ENCODE data around the gene FMN2.

Gene FMN2

DNA sequence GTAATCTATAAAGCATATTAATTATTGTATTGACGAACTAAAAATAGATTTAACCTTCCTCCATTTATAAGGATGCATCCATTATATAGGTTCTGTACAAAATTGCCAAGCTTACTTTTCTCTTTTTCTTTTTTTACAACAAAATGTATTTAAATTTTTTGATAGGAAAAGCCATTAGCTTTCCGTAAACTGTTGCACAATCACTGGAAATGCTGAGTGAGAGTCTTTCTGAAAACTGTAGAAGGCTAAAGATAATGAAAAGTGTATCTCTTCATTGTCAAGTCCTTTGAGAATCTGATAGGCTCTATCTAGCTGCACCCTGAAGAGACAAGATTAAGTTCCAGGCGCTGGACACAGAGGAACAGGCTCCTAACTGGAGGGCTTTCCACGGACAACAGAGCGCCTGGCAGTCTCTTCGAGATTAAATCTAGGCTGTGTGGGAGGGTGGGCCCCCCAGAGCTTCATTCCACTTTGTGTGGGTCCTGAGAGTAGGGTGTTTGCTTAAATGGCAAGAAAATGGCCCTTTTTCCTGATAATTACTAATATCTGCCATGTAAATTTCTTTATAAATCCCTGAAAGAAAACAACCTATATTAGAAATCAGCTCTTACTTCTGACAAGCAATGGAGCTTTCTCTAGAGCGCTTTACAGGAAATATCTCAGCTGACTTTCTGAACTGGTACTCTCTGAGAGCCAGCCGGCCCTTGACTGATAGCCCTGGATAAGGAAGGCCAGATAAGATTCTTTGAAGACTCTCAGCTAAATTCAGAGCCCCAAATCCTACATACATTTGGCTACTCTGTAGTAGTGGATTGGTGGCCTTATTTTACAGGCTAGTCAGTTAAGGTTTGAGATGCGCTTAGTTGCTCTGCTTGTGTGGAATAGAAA lies 108.3 kb downstream of the FMN2 start:
- DNase-seq (no peak), ATAC-seq (replicated peaks) (no peak)
- Mint-ChIP-seq H3K27me3 (no peaks in the 10 kb centered on the region), H3K9me3 (peaks cover 0 to 4% of the 10 kb centered on the region in 2 donors), H3K36me3 (ENCODE audit: insufficient read depth) (no peaks in the 10 kb centered on the region), H3K27ac (no peak overlapping the region), H3K4me3 (no peak overlapping the region), H3K4me1 (ENCODE audit: low read depth in 2 of 2) (no peaks in the 10 kb centered on the region)

DNA sequence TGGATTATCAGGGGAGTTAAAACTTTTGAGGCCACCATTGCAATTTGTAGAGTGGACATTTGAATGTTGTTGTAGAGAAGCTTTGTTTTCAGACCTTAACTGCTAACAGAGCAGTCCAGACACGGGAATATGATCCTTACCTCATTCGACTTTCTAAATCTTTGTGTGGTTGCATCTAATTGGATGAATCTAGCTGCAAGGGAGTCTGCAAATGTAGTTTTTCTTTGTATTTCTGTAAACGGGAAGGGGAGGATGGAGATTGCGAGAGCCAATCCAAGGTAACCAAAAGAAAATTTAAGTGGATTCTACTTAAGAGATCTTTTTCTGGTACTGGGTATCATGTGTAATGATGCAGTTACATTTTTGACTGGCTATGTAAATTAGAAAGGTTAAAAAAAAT lies 110.2 kb downstream of the FMN2 start:
- H3K27ac Mint-ChIP-seq, result no peak overlapping the region
- H3K9me3 Mint-ChIP-seq, result peaks cover 0 to 4% of the 10 kb centered on the region in 2 donors
- DNase-seq, result no peak
- H3K27me3 Mint-ChIP-seq, result no peaks in the 10 kb centered on the region
- ATAC-seq (replicated peaks), result no peak
- no peak overlapping the region for H3K4me3 Mint-ChIP-seq
- no peaks in the 10 kb centered on the region for H3K4me1 Mint-ChIP-seq (ENCODE audit: low read depth in 2 of 2)
- no peaks in the 10 kb centered on the region for H3K36me3 Mint-ChIP-seq (ENCODE audit: insufficient read depth)

GRCh38 chr1:240207073-240207709 lies 115.5 kb downstream of the FMN2 start:
- DNase-seq (no peak), ATAC-seq (replicated peaks) (no peak)
- Mint-ChIP-seq H3K27ac (no peak overlapping the region), H3K4me1 (ENCODE audit: low read depth in 2 of 2) (no peaks in the 10 kb centered on the region), H3K9me3 (peaks cover 0 to 7% of the 10 kb centered on the region in 2 donors), H3K27me3 (no peaks in the 10 kb centered on the region), H3K4me3 (no peak overlapping the region), H3K36me3 (ENCODE audit: insufficient read depth) (no peaks in the 10 kb centered on the region)

DNA sequence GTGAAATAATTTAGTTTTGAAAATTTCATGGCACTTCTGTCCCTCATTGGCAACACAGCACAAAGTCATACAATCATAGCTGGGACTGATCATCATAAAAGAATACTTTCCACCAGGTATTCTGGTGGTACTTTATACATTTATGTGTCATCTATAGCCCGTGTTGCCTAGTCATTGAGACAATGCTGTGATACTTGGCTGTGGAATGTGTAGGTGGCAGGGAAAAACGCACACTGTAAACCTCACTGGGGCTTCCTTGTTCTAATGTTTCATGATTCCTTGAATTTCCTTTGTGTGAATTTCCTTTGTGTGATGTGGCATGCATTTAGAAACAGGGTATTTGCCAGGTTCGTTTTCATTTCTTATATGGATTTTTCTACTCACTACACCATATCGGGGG lies 118.3 kb downstream of the FMN2 start:
- H3K27ac Mint-ChIP-seq, result no peak overlapping the region
- no peaks in the 10 kb centered on the region for H3K27me3 Mint-ChIP-seq
- DNase-seq (no peak), ATAC-seq (replicated peaks) (no peak)
- peaks cover 0 to 7% of the 10 kb centered on the region in 2 donors for H3K9me3 Mint-ChIP-seq
- no peaks in the 10 kb centered on the region for H3K4me1 Mint-ChIP-seq (ENCODE audit: low read depth in 2 of 2)
- no peaks in the 10 kb centered on the region for H3K36me3 Mint-ChIP-seq (ENCODE audit: insufficient read depth)
- no peak overlapping the region for H3K4me3 Mint-ChIP-seq

DNA sequence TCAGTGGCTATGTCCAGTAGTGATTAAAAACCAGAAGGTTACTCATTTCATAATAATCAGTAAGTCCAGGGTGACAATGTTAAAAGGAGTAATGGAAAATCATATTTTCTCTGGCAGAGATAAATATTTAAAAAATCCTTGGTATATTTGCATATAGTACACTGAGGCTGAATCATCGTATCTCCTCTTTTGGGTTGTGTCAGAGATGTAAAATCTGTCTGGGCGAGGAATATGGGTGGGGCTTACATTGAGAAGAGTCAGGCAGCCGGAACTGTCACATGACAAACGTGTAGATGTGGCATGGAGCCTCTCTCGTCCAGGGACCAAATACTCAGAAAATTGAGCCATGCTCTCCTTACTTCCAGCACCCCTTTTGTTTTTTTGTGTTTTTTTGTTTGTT lies 120.9 kb downstream of the FMN2 start:
- DNase-seq, result no peak
- Mint-ChIP-seq H3K27ac (no peak overlapping the region), H3K4me1 (ENCODE audit: low read depth in 2 of 2) (no peaks in the 10 kb centered on the region), H3K4me3 (no peak overlapping the region), H3K27me3 (no peaks in the 10 kb centered on the region), H3K9me3 (peaks cover 0 to 7% of the 10 kb centered on the region in 2 donors), H3K36me3 (ENCODE audit: insufficient read depth) (no peaks in the 10 kb centered on the region)
- ATAC-seq (replicated peaks), result no peak

DNA sequence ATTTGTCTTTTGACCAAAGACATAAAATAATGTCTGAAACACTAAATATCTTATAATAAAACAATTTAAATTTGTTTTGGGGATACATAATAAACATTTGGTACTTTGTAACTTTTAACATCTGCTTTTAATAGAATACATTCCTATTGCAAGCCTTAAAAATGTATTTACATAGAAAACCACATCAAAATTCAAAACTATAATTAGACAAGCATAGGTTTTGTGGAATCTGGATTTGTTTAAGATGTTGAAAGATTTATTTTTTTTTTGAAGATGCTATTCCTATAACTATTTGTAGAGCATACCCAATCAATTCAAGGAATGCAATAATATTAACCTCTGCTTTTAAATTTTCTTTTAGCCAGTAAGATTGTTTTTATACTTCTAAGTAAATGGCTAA lies 125.7 kb downstream of the FMN2 start:
- Mint-ChIP-seq H3K36me3 (ENCODE audit: insufficient read depth) (no peaks in the 10 kb centered on the region), H3K4me3 (no peak overlapping the region), H3K4me1 (ENCODE audit: low read depth in 2 of 2) (no peaks in the 10 kb centered on the region), H3K9me3 (no peaks in the 10 kb centered on the region), H3K27me3 (no peaks in the 10 kb centered on the region), H3K27ac (no peak overlapping the region)
- DNase-seq (no peak), ATAC-seq (replicated peaks) (no peak)

DNA sequence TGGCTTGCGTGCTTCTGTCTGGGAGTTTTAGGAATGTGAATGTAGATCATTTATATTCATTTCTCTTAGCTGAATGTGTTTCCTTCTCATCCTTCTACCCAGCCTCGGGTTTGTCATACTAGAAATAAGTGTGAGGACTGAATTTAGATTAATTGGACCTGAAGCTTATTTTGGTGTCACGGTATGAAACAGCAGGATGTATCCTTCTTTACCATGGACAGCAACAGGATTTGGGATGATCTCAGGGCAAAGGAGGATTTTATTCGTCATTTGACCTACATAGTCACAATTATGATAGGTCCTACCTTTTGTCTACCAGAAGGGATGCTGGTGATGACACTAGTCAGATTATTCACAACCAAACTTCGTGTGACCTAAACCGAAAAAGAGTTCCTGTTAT lies 127.4 kb downstream of the FMN2 start:
- H3K36me3 Mint-ChIP-seq (ENCODE audit: insufficient read depth), result no peaks in the 10 kb centered on the region
- peaks cover 0 to under 1% of the 10 kb centered on the region in 2 donors for H3K27me3 Mint-ChIP-seq
- no peak overlapping the region for H3K4me3 Mint-ChIP-seq
- no peak overlapping the region for H3K27ac Mint-ChIP-seq
- no peaks in the 10 kb centered on the region for H3K4me1 Mint-ChIP-seq (ENCODE audit: low read depth in 2 of 2)
- DNase-seq, result no peak
- ATAC-seq (replicated peaks), result no peak
- H3K9me3 Mint-ChIP-seq, result peaks cover 0 to 7% of the 10 kb centered on the region in 2 donors

GRCh38 chr1:240226102-240226501 lies 134.4 kb downstream of the FMN2 start:
- peaks cover 0 to 6% of the 10 kb centered on the region in 2 donors for H3K27me3 Mint-ChIP-seq
- no peaks in the 10 kb centered on the region for H3K4me1 Mint-ChIP-seq (ENCODE audit: low read depth in 2 of 2)
- H3K9me3 Mint-ChIP-seq, result peaks cover 13 to 28% of the 10 kb centered on the region in 2 donors
- no peak overlapping the region for H3K4me3 Mint-ChIP-seq
- no peak for DNase-seq
- no peaks in the 10 kb centered on the region for H3K36me3 Mint-ChIP-seq (ENCODE audit: insufficient read depth)
- H3K27ac Mint-ChIP-seq, result no peak overlapping the region
- no peak for ATAC-seq (replicated peaks)

DNA sequence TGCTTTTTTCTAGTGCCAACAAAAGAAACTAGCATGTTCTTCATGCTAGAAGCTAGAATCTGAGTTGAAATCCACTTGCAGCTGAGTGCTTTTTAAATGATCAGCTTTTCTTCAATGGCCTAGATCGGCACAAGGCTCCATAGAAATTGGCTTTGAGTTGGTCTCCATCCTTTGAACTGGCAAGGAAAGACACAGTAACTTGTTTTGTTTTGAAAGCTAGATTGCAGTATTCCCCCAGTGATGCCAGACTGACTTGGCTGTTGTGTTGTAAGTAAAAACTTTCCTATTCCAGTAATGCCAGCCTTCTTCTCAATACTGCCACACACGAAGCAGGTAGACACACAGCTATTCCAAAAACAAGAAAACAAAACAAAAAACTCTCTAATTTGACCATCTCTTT lies 139.1 kb downstream of the FMN2 start:
- ATAC-seq (replicated peaks) (no peak), DNase-seq (no peak)
- Mint-ChIP-seq H3K27ac (no peak overlapping the region), H3K27me3 (no peaks in the 10 kb centered on the region), H3K4me3 (no peak overlapping the region), H3K36me3 (ENCODE audit: insufficient read depth) (no peaks in the 10 kb centered on the region), H3K9me3 (peaks cover 4 to 7% of the 10 kb centered on the region in 2 donors), H3K4me1 (ENCODE audit: low read depth in 2 of 2) (no peaks in the 10 kb centered on the region)

DNA sequence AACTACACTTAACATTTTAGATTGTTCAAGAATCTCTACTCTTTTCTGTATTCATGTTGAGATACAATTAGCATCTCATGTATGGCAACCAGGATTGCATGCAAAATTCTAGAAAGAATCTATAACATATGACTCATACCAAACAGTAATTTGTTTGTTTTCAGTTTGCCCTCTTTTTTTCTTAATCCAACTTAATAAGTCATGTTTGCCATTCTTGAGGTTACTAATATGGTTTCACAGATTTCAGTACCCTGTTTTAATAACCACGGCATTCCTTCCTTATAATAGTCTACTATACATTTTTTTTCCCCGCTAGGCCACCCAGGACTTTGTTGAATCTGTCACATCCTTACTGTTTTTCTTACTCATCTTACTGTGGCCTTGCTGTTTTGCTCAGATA lies 140.8 kb downstream of the FMN2 start:
- H3K4me3 Mint-ChIP-seq, result no peak overlapping the region
- no peaks in the 10 kb centered on the region for H3K36me3 Mint-ChIP-seq (ENCODE audit: insufficient read depth)
- peaks cover 0 to 2% of the 10 kb centered on the region in 2 donors for H3K9me3 Mint-ChIP-seq
- DNase-seq (no peak), ATAC-seq (replicated peaks) (no peak)
- H3K4me1 Mint-ChIP-seq (ENCODE audit: low read depth in 2 of 2), result no peaks in the 10 kb centered on the region
- no peaks in the 10 kb centered on the region for H3K27me3 Mint-ChIP-seq
- no peak overlapping the region for H3K27ac Mint-ChIP-seq

GRCh38 chr1:240234485-240235210 lies 143.0 kb downstream of the FMN2 start:
- H3K27ac Mint-ChIP-seq, result no peak overlapping the region
- H3K9me3 Mint-ChIP-seq, result peaks cover 0 to 3% of the 10 kb centered on the region in 2 donors
- H3K4me3 Mint-ChIP-seq, result no peak overlapping the region
- H3K4me1 Mint-ChIP-seq (ENCODE audit: low read depth in 2 of 2), result no peaks in the 10 kb centered on the region
- DNase-seq (no peak), ATAC-seq (replicated peaks) (no peak)
- H3K27me3 Mint-ChIP-seq, result no peaks in the 10 kb centered on the region
- no peaks in the 10 kb centered on the region for H3K36me3 Mint-ChIP-seq (ENCODE audit: insufficient read depth)

GRCh38 chr1:240235521-240236288 lies 144.0 kb downstream of the FMN2 start:
- H3K9me3 Mint-ChIP-seq, result peaks cover 0 to 3% of the 10 kb centered on the region in 2 donors
- ATAC-seq (replicated peaks) (no peak), DNase-seq (no peak)
- no peaks in the 10 kb centered on the region for H3K36me3 Mint-ChIP-seq (ENCODE audit: insufficient read depth)
- no peaks in the 10 kb centered on the region for H3K4me1 Mint-ChIP-seq (ENCODE audit: low read depth in 2 of 2)
- no peaks in the 10 kb centered on the region for H3K27me3 Mint-ChIP-seq
- H3K4me3 Mint-ChIP-seq, result no peak overlapping the region
- no peak overlapping the region for H3K27ac Mint-ChIP-seq

- ATAC-seq (replicated peaks) (no peak), DNase-seq (no peak)
- peaks cover 4 to 5% of the 10 kb centered on the region in 2 donors for H3K9me3 Mint-ChIP-seq
- H3K36me3 Mint-ChIP-seq (ENCODE audit: insufficient read depth), result no peaks in the 10 kb centered on the region
- H3K4me3 Mint-ChIP-seq, result no peak overlapping the region
- no peaks in the 10 kb centered on the region for H3K27me3 Mint-ChIP-seq
- H3K4me1 Mint-ChIP-seq (ENCODE audit: low read depth in 2 of 2), result no peaks in the 10 kb centered on the region
- no peak overlapping the region for H3K27ac Mint-ChIP-seq
Measured at GRCh38 chr1:240237305-240237721, 145.6 kb downstream of the FMN2 start.

Data from effector memory CD8-positive, alpha-beta T cell (primary cell).